Neural crest cell (in vitro differentiated cells): ENCODE data around the gene CDC5L. TPM values are rescaled to one million over a fixed set of nuclear protein-coding genes. Genes with fewer than 3 reads are reported as not detected.

Experiments used
- DNase-seq: peaks from one replicate; pipeline ENCODE4 v3.0.0; 2021; ENCODE audit warnings: low read depth, mixed read lengths, low spot score
- H3K27ac Mint-ChIP-seq: one replicate; pipeline ENCODE4 v1.8.0; 2021; ENCODE audit warnings: mild to moderate bottlenecking, mixed read lengths; ENCODE audit not compliant: unreplicated experiment
- H3K27me3 Mint-ChIP-seq: 2 replicates; pipeline ENCODE4 v1.8.0; 2021; ENCODE audit warnings: low read depth, mild to moderate bottlenecking, mixed read lengths
- H3K36me3 Mint-ChIP-seq: 2 replicates; pipeline ENCODE4 v1.8.0; 2021; ENCODE audit warnings: low read depth, mild to moderate bottlenecking, mixed read lengths
- H3K4me1 Mint-ChIP-seq: 2 replicates; pipeline ENCODE4 v1.8.0; 2021; ENCODE audit warnings: mixed read lengths
- H3K4me3 Mint-ChIP-seq: one replicate; pipeline ENCODE4 v1.8.0; 2021; ENCODE audit warnings: mild to moderate bottlenecking, mixed read lengths
- H3K9me3 Mint-ChIP-seq: 2 replicates; pipeline ENCODE4 v1.8.0; 2021; ENCODE audit warnings: mixed read lengths
- total RNA-seq: library from RNA; stranded (reverse); gene quantifications from 2 replicates; pipeline ENCODE4 v1.2.1, GENCODE V29; 2021
- TF ChIP-seq, protein P1 (sequence below): fragments of 200-600 bp; sonication (generic); conservative IDR thresholded peaks from 2 replicates; pipeline ENCODE4 v1.5.0; 2021; ENCODE audit warnings: antibody characterized with exemption, mild to moderate bottlenecking

CDC5L gene
- total RNA-seq, 1 donor from 2014 or later = 36.2 TPM

- no peaks in the 10 kb centered on the region for H3K9me3 Mint-ChIP-seq
- H3K27me3 Mint-ChIP-seq = no peaks in the 10 kb centered on the region
- H3K4me1 Mint-ChIP-seq = no peaks in the 10 kb centered on the region
- TF ChIP-seq, protein P1, sequence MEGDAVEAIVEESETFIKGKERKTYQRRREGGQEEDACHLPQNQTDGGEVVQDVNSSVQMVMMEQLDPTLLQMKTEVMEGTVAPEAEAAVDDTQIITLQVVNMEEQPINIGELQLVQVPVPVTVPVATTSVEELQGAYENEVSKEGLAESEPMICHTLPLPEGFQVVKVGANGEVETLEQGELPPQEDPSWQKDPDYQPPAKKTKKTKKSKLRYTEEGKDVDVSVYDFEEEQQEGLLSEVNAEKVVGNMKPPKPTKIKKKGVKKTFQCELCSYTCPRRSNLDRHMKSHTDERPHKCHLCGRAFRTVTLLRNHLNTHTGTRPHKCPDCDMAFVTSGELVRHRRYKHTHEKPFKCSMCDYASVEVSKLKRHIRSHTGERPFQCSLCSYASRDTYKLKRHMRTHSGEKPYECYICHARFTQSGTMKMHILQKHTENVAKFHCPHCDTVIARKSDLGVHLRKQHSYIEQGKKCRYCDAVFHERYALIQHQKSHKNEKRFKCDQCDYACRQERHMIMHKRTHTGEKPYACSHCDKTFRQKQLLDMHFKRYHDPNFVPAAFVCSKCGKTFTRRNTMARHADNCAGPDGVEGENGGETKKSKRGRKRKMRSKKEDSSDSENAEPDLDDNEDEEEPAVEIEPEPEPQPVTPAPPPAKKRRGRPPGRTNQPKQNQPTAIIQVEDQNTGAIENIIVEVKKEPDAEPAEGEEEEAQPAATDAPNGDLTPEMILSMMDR = no peak
- DNase-seq = no peak
- no peak overlapping the region for H3K4me3 Mint-ChIP-seq
- peaks cover 12% of the 10 kb centered on the region for H3K36me3 Mint-ChIP-seq
- no peak overlapping the region for H3K27ac Mint-ChIP-seq
Measured at GRCh38 chr6:44428682-44429081, 41.2 kb downstream of the CDC5L start.

GRCh38 chr6:44430326-44430725 is 42.8 kb downstream of the CDC5L start:
- TF ChIP-seq, protein P1 = no peak
- Mint-ChIP-seq H3K4me3 (no peak overlapping the region), H3K27ac (no peak overlapping the region), H3K4me1 (no peaks in the 10 kb centered on the region), H3K36me3 (peaks cover 5% of the 10 kb centered on the region), H3K27me3 (no peaks in the 10 kb centered on the region), H3K9me3 (no peaks in the 10 kb centered on the region)
- DNase-seq = no peak

DNA sequence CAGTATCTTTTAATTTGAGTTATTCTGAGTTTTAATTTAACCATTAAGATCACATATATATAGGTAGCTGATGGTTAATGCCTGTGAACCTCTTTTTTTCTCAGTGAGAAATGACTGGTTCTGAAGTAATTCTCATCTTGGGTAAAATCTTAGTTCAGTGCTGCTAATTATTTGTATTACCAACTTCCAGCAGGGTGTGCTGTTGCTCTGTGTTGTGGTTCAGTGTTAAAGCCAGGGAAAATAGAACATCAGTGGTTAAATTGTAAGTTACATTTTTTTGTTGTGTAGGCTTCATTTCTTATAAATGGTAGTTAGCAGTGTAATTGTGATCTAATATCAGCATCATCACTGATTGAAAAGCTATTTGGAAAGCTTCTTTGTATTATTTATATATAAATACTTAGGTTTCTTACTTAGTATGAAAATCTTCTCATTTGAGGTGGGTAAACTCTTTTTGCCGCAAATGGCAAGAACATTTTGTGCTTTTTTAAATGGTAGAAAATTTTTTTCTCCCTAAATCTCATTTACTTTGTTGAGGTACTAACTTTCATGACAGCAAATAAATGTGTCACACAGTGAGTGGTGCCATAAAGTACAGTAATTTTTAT is 43.7 kb downstream of the CDC5L start:
- Mint-ChIP-seq H3K9me3 (no peaks in the 10 kb centered on the region), H3K36me3 (no peaks in the 10 kb centered on the region), H3K4me1 (no peaks in the 10 kb centered on the region), H3K4me3 (no peak overlapping the region), H3K27me3 (no peaks in the 10 kb centered on the region), H3K27ac (no peak overlapping the region)
- TF ChIP-seq, protein P1 = peak; percentile 80
- peak; percentile 42 for DNase-seq

GRCh38 chr6:44432227-44432626 is 44.7 kb downstream of the CDC5L start:
- no peaks in the 10 kb centered on the region for H3K36me3 Mint-ChIP-seq
- no peak overlapping the region for H3K4me3 Mint-ChIP-seq
- no peak for DNase-seq
- H3K27ac Mint-ChIP-seq = no peak overlapping the region
- no peaks in the 10 kb centered on the region for H3K4me1 Mint-ChIP-seq
- H3K9me3 Mint-ChIP-seq = no peaks in the 10 kb centered on the region
- TF ChIP-seq, protein P1 = no peak
- no peaks in the 10 kb centered on the region for H3K27me3 Mint-ChIP-seq

- Mint-ChIP-seq H3K36me3 (no peaks in the 10 kb centered on the region), H3K4me3 (no peak overlapping the region), H3K27me3 (no peaks in the 10 kb centered on the region), H3K4me1 (no peaks in the 10 kb centered on the region), H3K9me3 (no peaks in the 10 kb centered on the region), H3K27ac (no peak overlapping the region)
- TF ChIP-seq, protein P1 = no peak
- DNase-seq = no peak
Measured at GRCh38 chr6:44432726-44433125, 45.2 kb downstream of the CDC5L start.

DNA sequence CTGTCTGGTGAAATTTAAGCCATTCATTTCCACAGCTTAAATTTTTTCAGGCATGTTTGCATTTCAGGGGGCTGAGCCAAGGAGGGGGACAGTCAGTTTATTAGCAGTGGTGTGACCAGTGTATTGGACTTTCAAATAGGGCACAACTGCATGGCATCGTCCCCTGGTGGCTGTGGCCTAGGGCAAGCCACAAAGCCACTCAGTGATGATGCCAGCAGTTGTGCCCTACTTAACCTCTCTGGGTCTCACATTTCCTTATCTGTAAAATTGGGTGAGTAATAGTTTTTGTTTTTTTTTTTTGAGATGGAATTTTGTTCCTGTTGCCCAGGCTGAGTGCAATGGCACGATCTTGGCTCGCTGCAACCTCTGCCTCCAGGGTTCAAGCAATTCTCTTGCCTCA is 48.0 kb downstream of the CDC5L start:
- H3K4me3 Mint-ChIP-seq = no peak overlapping the region
- peak overlapping the region; percentile 50 for H3K27ac Mint-ChIP-seq
- TF ChIP-seq, protein P1 = no peak
- no peaks in the 10 kb centered on the region for H3K4me1 Mint-ChIP-seq
- no peak for DNase-seq
- H3K36me3 Mint-ChIP-seq = peaks cover 15% of the 10 kb centered on the region
- H3K9me3 Mint-ChIP-seq = no peaks in the 10 kb centered on the region
- H3K27me3 Mint-ChIP-seq = no peaks in the 10 kb centered on the region
